ENCODE measurements around the gene FHOD3.
"Not testable (repeated sequence)": the region's sequence is repeated elsewhere in the genome, so short reads cannot be mapped to it uniquely, and the experiment has no call there.

Gene FHOD3

DNA sequence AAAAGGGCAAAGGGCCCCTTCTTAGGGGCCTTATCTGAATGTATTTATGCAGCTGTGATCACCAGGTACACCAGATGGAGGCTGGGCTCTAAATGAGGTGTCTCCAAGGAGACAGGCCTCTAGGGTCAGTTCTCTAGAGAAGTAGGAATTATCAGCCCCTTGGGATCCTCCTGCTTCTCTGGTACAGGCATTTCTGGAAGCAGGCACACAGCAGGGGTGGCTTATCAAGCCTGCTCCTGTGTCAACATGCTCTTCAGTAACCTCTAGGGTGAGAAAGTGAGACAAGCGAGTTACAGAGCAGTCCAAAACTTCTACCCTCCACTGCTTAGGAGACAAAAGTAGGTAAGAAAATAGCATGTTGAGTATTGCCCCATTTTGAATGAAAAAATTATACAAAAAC lies 517.5 kb downstream of the FHOD3 start:
- DNase-seq: no peak

DNA sequence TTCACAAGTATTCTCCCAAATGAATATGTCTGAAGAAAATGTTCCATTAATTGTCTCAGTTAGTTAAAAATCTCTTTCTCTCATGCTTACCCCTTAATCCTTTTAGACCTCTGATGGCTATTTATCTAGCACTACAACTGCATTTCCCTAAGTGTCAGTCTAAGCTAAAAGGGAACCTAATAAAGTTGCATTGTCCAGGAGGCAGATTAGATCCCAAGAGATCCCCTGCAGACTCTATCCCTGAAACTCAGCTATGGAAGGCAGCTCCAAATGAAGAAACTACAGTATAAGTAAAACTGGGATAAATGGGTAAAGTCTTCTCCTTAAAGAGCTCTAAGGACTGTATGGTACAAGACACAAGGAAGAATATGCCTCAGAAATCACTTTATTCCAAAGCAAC lies 518.6 kb downstream of the FHOD3 start:
- not testable (repeated sequence) for DNase-seq

DNA sequence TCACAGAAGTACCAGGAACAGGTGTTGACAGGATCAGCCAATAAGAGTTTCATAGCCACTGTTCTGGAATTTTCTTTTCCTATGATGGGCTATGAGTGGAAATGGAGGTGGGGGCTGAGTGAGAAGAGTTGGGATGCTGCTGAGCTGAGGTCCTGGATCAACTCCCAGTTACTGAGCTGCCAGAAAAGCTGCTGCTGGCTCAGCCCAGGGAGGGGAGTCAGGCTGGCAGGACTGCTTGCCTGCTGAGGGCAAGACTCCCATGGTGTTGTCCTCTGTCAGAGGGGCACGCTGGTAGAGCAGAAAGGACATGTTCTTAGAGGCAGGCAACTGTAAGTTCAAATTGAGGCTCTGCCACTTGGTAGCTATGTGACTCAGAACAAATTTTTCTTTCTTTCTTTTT lies 519.5 kb downstream of the FHOD3 start:
- DNase-seq: no peak

DNA sequence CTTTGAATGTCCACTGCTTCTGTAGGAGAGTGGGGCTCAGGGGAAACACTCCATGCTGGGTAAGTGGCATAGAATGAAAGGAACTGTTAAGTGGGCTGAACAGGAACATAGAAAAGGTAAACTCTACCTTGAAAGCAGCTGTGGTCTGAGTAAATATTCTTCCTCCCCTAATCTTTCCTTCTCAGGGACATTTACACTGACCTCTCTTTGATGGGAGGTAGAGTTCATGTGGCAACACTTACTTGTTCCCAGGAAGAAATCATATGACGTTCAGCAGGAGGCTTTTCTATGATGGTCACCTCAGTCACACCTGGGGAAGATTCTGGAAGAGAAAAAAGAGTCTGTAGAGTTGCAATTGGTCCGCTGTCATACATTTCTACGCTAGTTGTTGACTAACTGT lies 521.1 kb downstream of the FHOD3 start:
- no peak for DNase-seq

DNA sequence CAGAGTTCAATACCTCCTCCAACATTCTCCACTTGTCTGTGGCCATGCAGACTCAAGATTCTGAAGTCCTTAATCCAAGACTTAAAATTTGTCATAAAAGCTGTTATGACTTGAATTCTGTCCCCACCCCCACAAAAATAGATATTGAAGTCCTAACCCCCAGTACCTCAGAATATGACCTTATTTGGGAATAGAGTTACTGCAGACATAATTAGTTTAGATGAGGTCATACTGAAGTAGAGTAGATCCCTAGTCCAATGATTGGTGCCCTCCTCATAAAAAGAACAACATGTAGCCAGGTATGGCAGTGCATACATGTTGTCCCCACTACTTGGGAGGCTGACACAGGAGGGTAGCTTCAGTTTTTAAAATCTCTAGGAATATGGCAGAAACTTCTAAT lies 522.1 kb downstream of the FHOD3 start:
- no peak for DNase-seq

DNA sequence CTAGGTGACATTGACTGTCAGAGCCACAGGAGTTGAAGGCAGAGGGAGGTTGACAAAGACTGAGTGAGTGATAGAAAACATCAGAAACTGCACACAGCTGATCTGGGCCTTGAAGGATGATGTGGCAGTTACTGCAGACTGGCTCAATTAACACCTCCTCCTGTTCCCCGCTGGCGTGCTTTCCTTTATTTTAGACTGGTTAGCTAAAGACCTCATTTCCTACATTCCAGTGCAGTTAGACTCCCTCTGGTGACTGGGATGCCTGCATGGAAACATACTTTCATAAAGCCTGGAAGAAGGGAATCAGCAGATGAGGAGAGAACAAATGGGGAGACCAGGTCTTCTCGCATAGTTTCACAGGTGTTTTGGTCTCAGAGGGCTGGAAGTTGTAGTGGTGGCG lies 524.2 kb downstream of the FHOD3 start:
- DNase-seq: no peak

DNA sequence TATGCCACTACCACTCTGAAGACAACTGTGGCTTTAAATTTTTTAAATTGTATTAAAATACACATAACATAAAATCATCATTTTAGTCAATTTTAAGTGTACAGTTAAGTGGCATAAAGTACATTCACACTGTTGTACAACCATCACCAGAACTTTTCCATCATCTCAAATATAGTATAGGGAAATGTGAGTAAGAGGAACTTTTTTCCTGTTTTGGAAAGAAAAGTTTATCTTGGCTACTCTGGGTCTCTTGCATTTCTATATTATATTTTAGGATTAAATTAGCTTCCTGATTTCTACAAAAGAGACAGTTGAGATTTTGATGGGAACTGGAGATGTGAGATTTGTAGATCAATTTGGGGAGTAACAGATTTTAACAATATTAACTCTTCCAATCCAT lies 528.0 kb downstream of the FHOD3 start:
- DNase-seq: no peak

DNA sequence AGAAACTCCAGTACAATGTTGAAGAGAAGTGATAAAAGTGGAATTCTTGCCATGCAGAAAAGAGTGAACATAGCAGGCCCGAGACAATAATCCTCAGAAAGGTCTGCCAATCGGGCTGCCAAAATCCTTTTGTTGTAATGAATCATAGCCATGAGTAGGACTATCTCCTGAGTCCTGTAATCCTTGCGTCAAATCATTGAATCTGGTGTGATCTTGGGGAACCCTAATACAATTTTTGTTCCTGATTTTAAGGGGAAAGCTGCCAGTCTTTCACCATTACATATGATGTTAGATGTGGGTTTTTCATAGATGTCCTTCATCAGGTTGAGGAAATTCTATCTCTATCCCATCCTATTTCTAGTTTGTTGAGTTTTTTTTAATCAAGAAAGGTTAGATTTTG lies 529.0 kb downstream of the FHOD3 start:
- no peak for DNase-seq

DNA sequence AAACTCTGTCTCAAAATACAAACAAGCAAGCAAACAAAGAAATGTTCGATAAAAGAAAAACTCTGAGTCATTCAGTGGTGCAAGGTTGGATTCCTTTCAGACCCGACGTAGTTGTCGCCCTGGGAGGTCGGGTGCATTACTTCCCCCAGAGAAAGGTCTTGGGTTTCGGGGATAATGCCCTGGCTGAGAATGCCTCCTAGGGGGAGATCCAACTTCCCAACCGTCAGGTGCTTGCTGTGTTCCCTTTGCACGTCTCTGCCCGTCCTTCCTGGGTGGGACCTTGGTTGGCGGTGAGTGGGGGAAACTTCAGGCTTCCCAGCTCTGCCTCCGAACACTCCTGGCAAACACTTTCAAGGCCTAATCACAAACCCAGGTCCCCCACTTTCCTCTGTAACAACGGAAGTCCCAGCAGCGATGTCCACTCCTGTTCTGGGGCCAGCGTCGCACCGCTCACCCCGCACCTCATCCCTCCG lies 530.7 kb downstream of the FHOD3 start:
- peak; percentile 28 for DNase-seq

DNA sequence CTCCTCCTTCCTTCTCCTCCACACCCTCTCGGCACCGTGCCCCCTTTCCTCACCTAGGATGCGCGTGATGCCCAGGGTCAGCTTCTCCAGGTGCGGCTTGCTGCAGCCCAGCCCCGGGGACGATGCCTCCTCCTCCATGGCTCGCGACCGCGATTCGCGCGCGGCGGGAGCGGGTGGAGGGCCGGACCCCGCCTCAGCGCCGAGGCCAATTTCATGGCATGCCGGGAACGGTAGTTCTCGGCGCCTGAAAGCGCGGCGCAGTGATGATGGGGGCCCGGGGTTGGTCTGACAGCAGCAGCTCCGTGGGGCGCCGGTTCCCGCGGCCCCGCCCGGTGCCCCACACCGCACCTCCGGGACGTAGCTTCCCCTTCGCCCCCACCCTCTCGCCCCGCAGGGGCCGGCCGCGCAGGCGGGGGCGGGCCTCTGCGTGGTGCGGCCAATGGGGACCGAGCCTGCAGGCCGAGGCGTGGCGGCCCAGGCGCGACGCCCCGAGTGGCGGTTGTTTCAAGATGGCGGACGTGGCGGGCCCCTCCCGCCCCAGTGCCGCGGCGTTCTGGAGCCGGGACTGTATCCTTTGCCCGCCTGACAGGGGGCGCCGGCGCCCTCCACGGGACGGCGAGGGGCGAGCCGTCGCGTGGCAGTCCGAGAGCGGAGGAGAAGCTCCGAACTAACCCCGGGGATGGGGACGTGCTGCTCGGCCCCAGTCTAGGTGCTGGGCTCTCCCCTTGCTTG lies 531.3 kb downstream of the FHOD3 start, which contains the start of the genes KIAA1328 and TPGS2:
TSS of gene KIAA1328 (plus strand) at position 498 of the 732 bp plus-strand sequence. CDS start at position 510, 12 bp downstream.
TSS of gene TPGS2 (minus strand) at position 373 of the 732 bp plus-strand sequence. CDS start at position 138, 235 bp downstream.
- peak; percentile 91 for DNase-seq

All from CD4-positive, alpha-beta T cell treated with Interleukin-10 for 1 hour (primary cell).